Uterus (tissue), 2 donors: ENCODE data around the gene CCDC148.
"Not testable (repeated sequence)": the region's sequence is repeated elsewhere in the genome, so short reads cannot be mapped to it uniquely, and the experiment has no call there.

ENCODE experiments used
- CTCF ChIP-seq, 4 experiments: fragments of 200-600 bp in 2 of 4; fragments of 450-650 bp in 2 of 4; sonication (generic) in 2 of 4; IDR thresholded peaks; one replicate each; pipeline ENCODE4 v1.5.1; 2016 to 2019; ENCODE audit warnings: antibody characterized with exemption in 4 of 4, mild to moderate bottlenecking in 2 of 4, moderate library complexity in 1 of 4
- POLR2A ChIP-seq, 2 donors: fragments of 450-650 bp; IDR thresholded peaks; one replicate each; pipeline ENCODE4 v1.6.1; 2016; ENCODE audit warnings: antibody characterized with exemption in 2 of 2, mild to moderate bottlenecking in 1 of 2, moderate library complexity in 1 of 2

GRCh38 chr2:158473300-158473699, 16.7 kb upstream of the CCDC148 start:
- not testable (repeated sequence) for TF ChIP-seq POLR2A, CTCF (IDR thresholded peaks at IDR 0.05)
